SK-N-SH (cell line): ENCODE measurements around the gene ZNF518A. TPM values are rescaled to one million over a fixed set of nuclear protein-coding genes. Genes with fewer than 3 reads are reported as not detected.

Source experiments
- CTCF ChIA-PET: fragments of 300-600, 350-600 bp; formaldehyde crosslinking; extraction: SDS; loops from one replicate; lab custom pipeline; 2021; lab: Yijun Ruan, JAX
- POLR2A ChIA-PET: fragments of 350-600 bp; sonication (Branson Sonifier 250); formaldehyde crosslinking; extraction: SDS; loops from one replicate; lab custom pipeline; 2020; ENCODE audit warnings: antibody characterized with exemption, inconsistent platforms; lab: Yijun Ruan, JAX
- DNase-seq: peaks from one replicate; pipeline ENCODE4 v3.0.0; 2012
- H2AFZ ChIP-seq: fragments of 200-600 bp; sonication (generic); 2 replicates; pipeline ENCODE4 v1.8.1; 2016; ENCODE audit warnings: antibody characterized with exemption, mild to moderate bottlenecking, low read depth
- H3F3A ChIP-seq: fragments of 200-600 bp; sonication (generic); replicated peaks from 2 replicates; pipeline ENCODE3; 2016; ENCODE audit warnings: antibody characterized with exemption, mild to moderate bottlenecking; ENCODE audit not compliant: insufficient read depth
- H3K27ac ChIP-seq, 2 experiments: fragments of 200-500 bp in 1 of 2; fragments of 200-600 bp in 1 of 2; sonication (Bioruptor generic) in 1 of 2; sonication (generic), shearing (Covaris generic) in 1 of 2; 2 replicates each; pipeline versions ENCODE4 v1.5.1 to v1.6.1; 2014 to 2016; ENCODE audit warnings: low read depth in 2 of 2, inconsistent platforms in 1 of 2, low read length in 1 of 2, mild to moderate bottlenecking in 1 of 2, mixed read lengths in 1 of 2
- H3K27me3 ChIP-seq: fragments of 200-600 bp; sonication (generic), shearing (Covaris generic); 2 replicates; pipeline ENCODE4 v1.6.1; 2016; ENCODE audit warnings: mixed run types; ENCODE audit not compliant: insufficient read depth
- H3K36me3 ChIP-seq, 2 experiments: fragments of 200-500 bp in 1 of 2; fragments of 200-600 bp in 1 of 2; sonication (Bioruptor generic) in 1 of 2; sonication (generic) in 1 of 2; replicated peaks in 1 of 2; 2 replicates each; pipeline versions ENCODE3 to v1.5.1; 2014 to 2016; ENCODE audit warnings: low read length in 1 of 2, mild to moderate bottlenecking in 1 of 2; ENCODE audit not compliant: insufficient read depth in 2 of 2, control insufficient read depth in 1 of 2
- H3K4me1 ChIP-seq, 2 experiments: fragments of 200-500 bp in 1 of 2; fragments of 200-600 bp in 1 of 2; sonication (Bioruptor generic) in 1 of 2; sonication (generic), shearing (Covaris generic) in 1 of 2; 2 replicates each; pipeline versions ENCODE4 v1.5.1 to v1.6.1; 2014 to 2016; ENCODE audit warnings: low read depth in 1 of 2, low read length in 1 of 2, mixed run types in 1 of 2; ENCODE audit not compliant: insufficient read depth in 2 of 2, control insufficient read depth in 1 of 2
- H3K4me2 ChIP-seq: fragments of 200-600 bp; sonication (generic), shearing (Covaris generic); 2 replicates; pipeline ENCODE4 v1.6.1; 2017; ENCODE audit warnings: mixed run types
- H3K4me3 ChIP-seq, 2 experiments: fragments of 200-500 bp in 1 of 2; fragments of 200-600 bp in 1 of 2; sonication (Bioruptor generic) in 1 of 2; sonication (generic), shearing (Covaris generic) in 1 of 2; 2 replicates each; pipeline versions ENCODE4 v1.5.1 to v1.8.1; 2014 to 2016; ENCODE audit warnings: low read depth in 2 of 2, inconsistent platforms in 1 of 2, low read length in 1 of 2, mild to moderate bottlenecking in 1 of 2, mixed read lengths in 1 of 2, moderate library complexity in 1 of 2
- H3K79me2 ChIP-seq: fragments of 200-600 bp; sonication (generic); 2 replicates; pipeline ENCODE4 v1.8.1; 2017; ENCODE audit warnings: mild to moderate bottlenecking; ENCODE audit not compliant: insufficient read depth
- H3K9ac ChIP-seq: fragments of 200-600 bp; sonication (generic); 2 replicates; pipeline ENCODE4 v1.6.1; 2017; ENCODE audit warnings: mixed run types
- H3K9me2 ChIP-seq: fragments of 200-600 bp; sonication (generic); 2 replicates; pipeline ENCODE4 v1.6.1; 2017; ENCODE audit warnings: mixed run types
- H3K9me3 ChIP-seq: fragments of 200-600 bp; sonication (generic); 2 replicates; pipeline ENCODE4 v1.6.1; 2017; ENCODE audit warnings: mixed run types, mild to moderate bottlenecking, moderate library complexity
- H4K20me1 ChIP-seq: fragments of 200-600 bp; sonication (generic); 2 replicates; pipeline ENCODE4 v1.6.1; 2017; ENCODE audit warnings: mild to moderate bottlenecking, mixed run types; ENCODE audit not compliant: insufficient read depth
- ELF1 ChIP-seq: IDR thresholded peaks from 2 replicates; pipeline ENCODE4 v1.4.0; 2012
- EP300 ChIP-seq, 2 experiments: IDR thresholded peaks; 2 replicates each; pipeline versions ENCODE4 v1.4.0 to v1.6.1; 2012; ENCODE audit warnings: borderline replicate concordance in 1 of 2, low read depth in 1 of 2, low read length in 1 of 2
- FOSL2 ChIP-seq: IDR thresholded peaks from 2 replicates; pipeline ENCODE4 v1.4.0; 2012; ENCODE audit warnings: low read depth, mild to moderate bottlenecking, moderate library complexity, borderline replicate concordance
- GABPA ChIP-seq: IDR thresholded peaks from 2 replicates; pipeline ENCODE4 v1.4.0; 2012; ENCODE audit warnings: low read depth, mild to moderate bottlenecking
- GATA2 ChIP-seq: sonication (generic); formaldehyde crosslinking; IDR thresholded peaks from 2 replicates; pipeline ENCODE4 v1.5.0; 2020; ENCODE audit warnings: mild to moderate bottlenecking, missing genetic modification reagents
- JUND ChIP-seq: IDR thresholded peaks from 2 replicates; pipeline ENCODE4 v1.4.0; 2012
- MEF2A ChIP-seq: IDR thresholded peaks from 2 replicates; pipeline ENCODE4 v1.4.0; 2012; ENCODE audit warnings: low read depth, borderline replicate concordance
- MXI1 ChIP-seq: IDR thresholded peaks from 2 replicates; pipeline ENCODE4 v1.6.1; 2012; ENCODE audit warnings: mild to moderate bottlenecking, low read depth, low read length, improper control_type of control experiment
- NFIC ChIP-seq: IDR thresholded peaks from 2 replicates; pipeline ENCODE4 v1.4.0; 2012; ENCODE audit warnings: borderline replicate concordance
- POLR2AphosphoS5 ChIP-seq: IDR thresholded peaks from 2 replicates; pipeline ENCODE4 v1.6.1; 2012; ENCODE audit warnings: low read depth, low read length
- RCOR1 ChIP-seq: fragments of 150-350 bp; IDR thresholded peaks from 2 replicates; pipeline ENCODE4 v1.6.1; 2017; ENCODE audit warnings: antibody characterized with exemption, low read length
- RFX5 ChIP-seq: IDR thresholded peaks from 2 replicates; pipeline ENCODE4 v1.6.1; 2012; ENCODE audit warnings: mild to moderate bottlenecking, improper control_type of control experiment, low read length
- TEAD4 ChIP-seq: IDR thresholded peaks from 2 replicates; pipeline ENCODE4 v1.4.0; 2012; ENCODE audit warnings: mild to moderate bottlenecking, borderline replicate concordance; ENCODE audit not compliant: insufficient read depth
- WGBS: methylation state at CpG from one replicate; pipeline ENCODE4 v1.1.6; 2017; ENCODE audit warnings: low lambda C conversion rate; 5-methylcytosine and 5-hydroxymethylcytosine counted together
- polyA plus RNA-seq, 3 experiments: library from polyadenylated mRNA; depleted of rRNA; stranded (reverse); fragments of >200 nt; gene quantifications; 2 replicates each; pipeline ENCODE4 v1.2.3, GENCODE V29; 2012
- TF ChIP-seq, protein P1 (sequence below): IDR thresholded peaks from 2 replicates; pipeline ENCODE4 v1.4.0; 2012; ENCODE audit warnings: low read depth, borderline replicate concordance
- TF ChIP-seq, protein P2 (sequence below): IDR thresholded peaks from 2 replicates; pipeline ENCODE4 v1.4.0; 2012; ENCODE audit warnings: low read depth
- TF ChIP-seq, protein P3 (sequence below): IDR thresholded peaks from 2 replicates; pipeline ENCODE4; 2012
- TF ChIP-seq, protein P4 (sequence below): fragments of 150-350 bp; IDR thresholded peaks from 2 replicates; pipeline ENCODE4 v1.6.1; 2017; ENCODE audit warnings: antibody characterized with exemption, low read length, low read depth, borderline replicate concordance
- TF ChIP-seq, protein P5 (sequence below): IDR thresholded peaks from 2 replicates; pipeline ENCODE4 v1.6.1; 2012; ENCODE audit warnings: mild to moderate bottlenecking, low read depth, low read length, moderate library complexity

Gene ZNF518A
- polyA plus RNA-seq, 1 of the 3 experiments (the other 2 are of a cell fraction), result 1.7 TPM

DNA sequence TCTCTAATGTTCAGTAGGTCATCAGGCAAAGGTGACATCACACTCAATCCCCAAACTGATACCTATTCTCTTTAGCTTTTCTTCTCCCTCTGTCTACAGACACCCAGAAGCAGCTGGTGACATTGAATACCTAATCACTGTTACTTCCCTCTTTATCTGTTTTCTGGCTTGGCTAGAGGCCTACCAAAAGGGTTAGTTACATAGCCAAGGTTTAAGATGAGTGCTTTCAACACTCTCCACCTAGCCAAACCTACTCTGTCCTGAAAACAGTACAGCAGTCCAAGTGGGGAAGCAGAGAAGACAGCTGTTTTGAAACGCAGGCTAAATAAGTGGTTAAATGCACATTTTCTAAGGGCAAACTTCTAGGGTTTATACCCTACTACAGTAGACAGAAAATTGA is 47.3 kb upstream of the ZNF518A start:
- Histone ChIP-seq H3F3A (no peaks in the 10 kb centered on the region), H3K27ac (no peak overlapping the region), H3K9me2 (no peaks in the 10 kb centered on the region), H4K20me1 (no peaks in the 10 kb centered on the region), H2AFZ (no peak overlapping the region)
- TF ChIP-seq POLR2AphosphoS5, result no peak
- TF ChIP-seq RFX5, result no peak
- TF ChIP-seq ELF1, result no peak
- TF ChIP-seq, protein P1, sequence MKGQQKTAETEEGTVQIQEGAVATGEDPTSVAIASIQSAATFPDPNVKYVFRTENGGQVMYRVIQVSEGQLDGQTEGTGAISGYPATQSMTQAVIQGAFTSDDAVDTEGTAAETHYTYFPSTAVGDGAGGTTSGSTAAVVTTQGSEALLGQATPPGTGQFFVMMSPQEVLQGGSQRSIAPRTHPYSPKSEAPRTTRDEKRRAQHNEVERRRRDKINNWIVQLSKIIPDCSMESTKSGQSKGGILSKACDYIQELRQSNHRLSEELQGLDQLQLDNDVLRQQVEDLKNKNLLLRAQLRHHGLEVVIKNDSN, result no peak
- TF ChIP-seq, protein P2, sequence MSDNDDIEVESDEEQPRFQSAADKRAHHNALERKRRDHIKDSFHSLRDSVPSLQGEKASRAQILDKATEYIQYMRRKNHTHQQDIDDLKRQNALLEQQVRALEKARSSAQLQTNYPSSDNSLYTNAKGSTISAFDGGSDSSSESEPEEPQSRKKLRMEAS, result no peak
- TF ChIP-seq GATA2 (CRISPR knock-in tag), result no peak
- TF ChIP-seq GABPA, result no peak
- TF ChIP-seq EP300 (IDR thresholded peaks at IDR 0.05; ENCODE audit: borderline replicate concordance in 1 of 2, low read depth in 1 of 2, low read length in 1 of 2), result no peak
- no peak for TF ChIP-seq NFIC
- no peak for TF ChIP-seq FOSL2
- TF ChIP-seq MEF2A, result no peak
- TF ChIP-seq, protein P3, sequence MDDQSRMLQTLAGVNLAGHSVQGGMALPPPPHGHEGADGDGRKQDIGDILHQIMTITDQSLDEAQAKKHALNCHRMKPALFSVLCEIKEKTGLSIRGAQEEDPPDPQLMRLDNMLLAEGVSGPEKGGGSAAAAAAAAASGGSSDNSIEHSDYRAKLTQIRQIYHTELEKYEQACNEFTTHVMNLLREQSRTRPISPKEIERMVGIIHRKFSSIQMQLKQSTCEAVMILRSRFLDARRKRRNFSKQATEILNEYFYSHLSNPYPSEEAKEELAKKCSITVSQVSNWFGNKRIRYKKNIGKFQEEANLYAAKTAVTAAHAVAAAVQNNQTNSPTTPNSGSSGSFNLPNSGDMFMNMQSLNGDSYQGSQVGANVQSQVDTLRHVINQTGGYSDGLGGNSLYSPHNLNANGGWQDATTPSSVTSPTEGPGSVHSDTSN, result no peak
- no peak for TF ChIP-seq MXI1
- no peak for TF ChIP-seq RCOR1
- TF ChIP-seq, protein P4, sequence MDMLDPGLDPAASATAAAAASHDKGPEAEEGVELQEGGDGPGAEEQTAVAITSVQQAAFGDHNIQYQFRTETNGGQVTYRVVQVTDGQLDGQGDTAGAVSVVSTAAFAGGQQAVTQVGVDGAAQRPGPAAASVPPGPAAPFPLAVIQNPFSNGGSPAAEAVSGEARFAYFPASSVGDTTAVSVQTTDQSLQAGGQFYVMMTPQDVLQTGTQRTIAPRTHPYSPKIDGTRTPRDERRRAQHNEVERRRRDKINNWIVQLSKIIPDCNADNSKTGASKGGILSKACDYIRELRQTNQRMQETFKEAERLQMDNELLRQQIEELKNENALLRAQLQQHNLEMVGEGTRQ, result no peak
- no peak for TF ChIP-seq JUND
- TF ChIP-seq, protein P5, sequence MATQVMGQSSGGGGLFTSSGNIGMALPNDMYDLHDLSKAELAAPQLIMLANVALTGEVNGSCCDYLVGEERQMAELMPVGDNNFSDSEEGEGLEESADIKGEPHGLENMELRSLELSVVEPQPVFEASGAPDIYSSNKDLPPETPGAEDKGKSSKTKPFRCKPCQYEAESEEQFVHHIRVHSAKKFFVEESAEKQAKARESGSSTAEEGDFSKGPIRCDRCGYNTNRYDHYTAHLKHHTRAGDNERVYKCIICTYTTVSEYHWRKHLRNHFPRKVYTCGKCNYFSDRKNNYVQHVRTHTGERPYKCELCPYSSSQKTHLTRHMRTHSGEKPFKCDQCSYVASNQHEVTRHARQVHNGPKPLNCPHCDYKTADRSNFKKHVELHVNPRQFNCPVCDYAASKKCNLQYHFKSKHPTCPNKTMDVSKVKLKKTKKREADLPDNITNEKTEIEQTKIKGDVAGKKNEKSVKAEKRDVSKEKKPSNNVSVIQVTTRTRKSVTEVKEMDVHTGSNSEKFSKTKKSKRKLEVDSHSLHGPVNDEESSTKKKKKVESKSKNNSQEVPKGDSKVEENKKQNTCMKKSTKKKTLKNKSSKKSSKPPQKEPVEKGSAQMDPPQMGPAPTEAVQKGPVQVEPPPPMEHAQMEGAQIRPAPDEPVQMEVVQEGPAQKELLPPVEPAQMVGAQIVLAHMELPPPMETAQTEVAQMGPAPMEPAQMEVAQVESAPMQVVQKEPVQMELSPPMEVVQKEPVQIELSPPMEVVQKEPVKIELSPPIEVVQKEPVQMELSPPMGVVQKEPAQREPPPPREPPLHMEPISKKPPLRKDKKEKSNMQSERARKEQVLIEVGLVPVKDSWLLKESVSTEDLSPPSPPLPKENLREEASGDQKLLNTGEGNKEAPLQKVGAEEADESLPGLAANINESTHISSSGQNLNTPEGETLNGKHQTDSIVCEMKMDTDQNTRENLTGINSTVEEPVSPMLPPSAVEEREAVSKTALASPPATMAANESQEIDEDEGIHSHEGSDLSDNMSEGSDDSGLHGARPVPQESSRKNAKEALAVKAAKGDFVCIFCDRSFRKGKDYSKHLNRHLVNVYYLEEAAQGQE, result no peak
- TF ChIP-seq TEAD4, result no peak
- TF ChIP-seq, all 33 proteins: peak for 0
- peaks cover 0 to 2% of the 10 kb centered on the region in 2 experiments for H3K36me3 ChIP-seq
- H3K9ac ChIP-seq, result no peak overlapping the region
- H3K79me2 ChIP-seq, result no peaks in the 10 kb centered on the region
- DNase-seq, result no peak
- 67% methylated on average over 1 of the region's 1 CpG for WGBS
- POLR2A ChIA-PET, result no interaction called here
- H3K9me3 ChIP-seq, result no peaks in the 10 kb centered on the region
- CTCF ChIA-PET, result interaction anchor here (1.2 kb wide), 2 partner anchors 10 to 66 kb away, joined by 3 read pairs; no protein-coding TSS in a partner anchor
- H3K27me3 ChIP-seq, result no peaks in the 10 kb centered on the region
- no peak overlapping the region for H3K4me2 ChIP-seq
- no peak overlapping the region for H3K4me3 ChIP-seq
- no peaks in the 10 kb centered on the region for H3K4me1 ChIP-seq
